Activated T-cell treated with anti-CD3 and anti-CD28 coated beads, Interleukin-2, amount 50 U/mL, for 72 hours (primary cell): Measurements from ENCODE around the gene DDI1. TPM values are rescaled to one million over a fixed set of nuclear protein-coding genes. Genes with fewer than 3 reads are reported as not detected.

Source experiments
- ATAC-seq, 2 donors: fragments of 150-1000 bp; cut with Tn5 transposase; replicated peaks in 1 of 2; 2 replicates each; pipeline ENCODE4 v1.10.0; 2021; ENCODE audit warnings: moderate library complexity in 2 of 2, mild to moderate bottlenecking in 1 of 2
- DNase-seq, 2 donors: peaks; one replicate each; pipeline ENCODE4 v3.0.0; 2021 to 2022; ENCODE audit warnings: mixed read lengths in 1 of 2
- H3K27ac Mint-ChIP-seq: one replicate; pipeline ENCODE4 v1.8.0; 2022; ENCODE audit warnings: mild to moderate bottlenecking, moderate library complexity, mixed read lengths
- H3K27me3 Mint-ChIP-seq: one replicate; pipeline ENCODE4 v1.8.0; 2022; ENCODE audit warnings: low read depth, mixed read lengths
- H3K36me3 Mint-ChIP-seq, 2 donors: one replicate each; pipeline ENCODE4 v1.8.0; 2022; ENCODE audit warnings: mixed read lengths in 2 of 2, mild to moderate bottlenecking in 1 of 2; ENCODE audit not compliant: insufficient read depth in 2 of 2
- H3K4me1 Mint-ChIP-seq: one replicate; pipeline ENCODE4 v1.8.0; 2022; ENCODE audit warnings: low read depth, mixed read lengths
- H3K4me3 Mint-ChIP-seq, 2 donors: one replicate each; pipeline ENCODE4 v1.8.0; 2022; ENCODE audit warnings: mild to moderate bottlenecking in 2 of 2, mixed read lengths in 2 of 2, moderate library complexity in 2 of 2
- H3K9me3 Mint-ChIP-seq, 2 donors: one replicate each; pipeline ENCODE4 v1.8.0; 2022; ENCODE audit warnings: mixed read lengths in 2 of 2
- total RNA-seq, 2 donors: library from RNA; stranded (reverse); gene quantifications; one replicate each; pipeline ENCODE4 v1.2.3, GENCODE V29; 2022

The DDI1 gene
- total RNA-seq, 2 donors from 2014 or later: not detected

DNA sequence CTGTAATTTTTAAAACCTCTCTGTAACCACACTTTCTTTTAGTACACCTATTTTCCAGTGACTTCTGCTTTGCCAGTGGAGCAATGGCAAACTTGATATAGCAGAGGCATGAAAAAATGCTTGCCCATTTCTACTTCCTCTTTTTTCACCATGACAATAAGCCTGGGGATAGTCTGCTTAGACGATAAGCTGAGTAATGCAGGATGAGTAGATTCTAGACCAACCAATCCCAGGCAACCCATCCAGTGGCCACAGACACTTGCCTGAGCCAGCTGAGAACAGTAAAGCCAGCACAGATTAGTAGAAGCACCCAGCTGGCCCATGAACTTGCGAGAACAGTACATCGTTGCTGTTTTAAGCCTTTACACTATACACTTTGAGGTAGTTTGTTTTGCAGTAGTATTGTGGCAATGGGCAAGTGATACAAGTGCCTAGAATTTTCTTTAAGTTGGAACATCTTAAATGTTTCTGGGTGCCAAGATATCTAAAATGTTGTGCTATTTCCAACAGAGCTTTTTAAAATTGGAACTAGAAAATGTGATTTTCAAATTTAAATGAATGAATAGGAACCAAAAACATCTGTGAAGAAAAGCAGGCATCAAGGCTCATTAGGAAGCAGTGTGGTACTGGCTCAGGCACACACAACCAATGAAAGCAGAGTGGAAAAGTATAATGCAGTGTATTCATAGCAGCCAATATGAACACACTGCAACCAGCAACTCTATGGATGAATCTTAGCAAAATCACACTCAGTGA, 37.7 kb downstream of the DDI1 start:
- no peaks in the 10 kb centered on the region for H3K36me3 Mint-ChIP-seq
- no peaks in the 10 kb centered on the region for H3K27me3 Mint-ChIP-seq
- no peak overlapping the region for H3K4me3 Mint-ChIP-seq
- no peaks in the 10 kb centered on the region for H3K9me3 Mint-ChIP-seq
- DNase-seq (no peak), ATAC-seq (no peak)
- H3K27ac Mint-ChIP-seq: no peak overlapping the region
- H3K4me1 Mint-ChIP-seq: no peaks in the 10 kb centered on the region

DNA sequence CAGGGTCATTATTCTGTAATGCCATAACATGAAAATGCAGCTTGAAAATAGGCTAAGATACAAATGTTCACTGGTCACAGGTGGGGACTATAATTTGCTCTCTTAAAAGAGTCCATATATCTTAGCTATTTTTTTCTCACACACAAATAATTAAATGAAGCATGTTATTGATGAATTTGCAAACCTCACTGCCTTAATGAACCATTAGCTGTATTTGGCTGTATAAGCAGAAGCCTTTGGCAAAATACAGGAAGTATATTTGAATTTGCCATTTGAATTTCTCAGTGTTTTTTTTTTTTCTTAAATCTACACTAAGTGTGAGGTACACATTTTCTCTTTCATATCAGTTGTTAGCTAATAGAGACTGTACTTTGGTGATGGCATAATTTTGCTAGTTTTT, 38.7 kb downstream of the DDI1 start:
- Mint-ChIP-seq H3K9me3 (no peaks in the 10 kb centered on the region), H3K4me3 (no peak overlapping the region), H3K27ac (no peak overlapping the region), H3K36me3 (no peaks in the 10 kb centered on the region), H3K4me1 (no peaks in the 10 kb centered on the region), H3K27me3 (no peaks in the 10 kb centered on the region)
- ATAC-seq (no peak), DNase-seq (no peak)

DNA sequence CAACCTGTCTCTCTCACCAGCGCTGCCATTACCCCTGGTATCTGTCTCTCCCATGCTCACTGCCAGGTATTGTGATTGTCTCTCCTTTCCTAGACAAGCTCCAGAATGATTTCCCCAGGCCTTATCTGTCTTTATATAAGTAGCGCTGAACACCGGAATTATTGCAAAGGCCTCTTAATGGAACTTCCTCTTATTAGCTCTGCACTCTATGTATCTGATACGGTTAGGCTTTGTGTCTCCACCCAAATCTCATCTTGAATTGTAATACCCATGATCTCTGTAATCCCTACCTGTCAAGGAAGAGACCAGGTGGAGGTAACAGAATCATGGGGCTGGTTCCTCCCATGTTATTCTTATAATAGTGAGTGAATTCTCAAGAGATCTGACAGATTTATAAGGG, 39.3 kb downstream of the DDI1 start:
- Mint-ChIP-seq H3K9me3 (no peaks in the 10 kb centered on the region), H3K27ac (no peak overlapping the region), H3K4me3 (no peak overlapping the region), H3K36me3 (no peaks in the 10 kb centered on the region), H3K4me1 (no peaks in the 10 kb centered on the region), H3K27me3 (no peaks in the 10 kb centered on the region)
- DNase-seq (no peak), ATAC-seq (no peak)

DNA sequence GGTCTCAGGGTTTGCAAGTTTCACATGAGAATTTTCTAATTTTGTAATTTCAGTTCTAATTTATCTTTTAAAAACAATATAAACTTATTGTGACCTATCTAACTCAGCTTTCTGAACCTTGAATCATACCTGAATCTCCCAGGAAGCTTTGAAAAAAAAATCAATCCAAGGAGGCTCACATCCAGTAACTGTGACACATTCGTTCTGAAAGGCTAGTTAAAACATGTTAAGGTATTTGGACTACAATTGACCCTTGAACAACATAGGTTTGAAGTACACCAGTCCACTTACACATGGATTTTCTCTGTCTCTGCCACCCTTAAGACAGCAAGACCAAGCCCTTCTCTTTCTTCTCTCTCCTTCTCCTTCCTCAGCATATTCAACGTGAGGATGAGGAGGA, 40.0 kb downstream of the DDI1 start:
- no peaks in the 10 kb centered on the region for H3K4me1 Mint-ChIP-seq
- DNase-seq (no peak), ATAC-seq (no peak)
- H3K4me3 Mint-ChIP-seq: no peak overlapping the region
- H3K27me3 Mint-ChIP-seq: no peaks in the 10 kb centered on the region
- no peak overlapping the region for H3K27ac Mint-ChIP-seq
- no peaks in the 10 kb centered on the region for H3K9me3 Mint-ChIP-seq
- no peaks in the 10 kb centered on the region for H3K36me3 Mint-ChIP-seq

DNA sequence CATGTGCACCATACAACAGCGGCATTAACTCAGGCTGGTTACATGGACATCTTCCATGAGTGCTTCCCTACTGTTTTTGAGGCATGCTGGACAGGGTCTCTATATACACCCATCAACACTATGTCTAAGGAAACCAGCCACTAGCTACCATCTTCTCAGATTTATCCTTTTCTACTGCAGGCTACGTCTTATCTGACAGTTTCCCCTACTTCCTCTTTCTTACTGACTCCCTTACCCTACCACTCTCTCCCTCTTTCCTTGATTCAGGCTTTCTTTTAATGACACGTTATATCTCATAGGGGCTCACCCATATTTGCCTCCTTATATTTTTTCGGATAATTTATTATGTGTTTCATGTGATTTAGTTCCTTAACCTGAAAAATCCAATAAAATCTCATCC, 41.8 kb downstream of the DDI1 start:
- Mint-ChIP-seq H3K4me3 (no peak overlapping the region), H3K4me1 (no peaks in the 10 kb centered on the region), H3K36me3 (no peaks in the 10 kb centered on the region), H3K27me3 (no peaks in the 10 kb centered on the region), H3K27ac (no peak overlapping the region), H3K9me3 (no peaks in the 10 kb centered on the region)
- ATAC-seq: no peak
- DNase-seq: no peak

DNA sequence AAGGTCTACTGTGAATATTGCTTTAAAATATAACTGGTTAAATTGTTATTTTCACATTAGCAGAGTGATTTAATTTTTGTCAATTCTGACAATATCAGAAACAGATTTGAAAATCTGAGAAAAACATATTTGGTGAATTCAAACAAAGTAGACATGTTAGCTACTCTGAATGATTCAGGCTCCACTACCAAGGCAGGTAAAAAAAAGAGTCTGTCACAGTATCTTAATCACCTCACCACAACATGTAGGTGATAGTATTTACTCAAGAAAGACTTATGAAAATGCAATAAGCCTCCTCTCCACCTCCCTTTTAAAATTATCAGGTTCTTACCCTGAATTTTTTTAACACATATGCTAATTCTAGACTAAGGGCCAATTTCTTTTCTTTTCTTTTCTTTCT, 42.6 kb downstream of the DDI1 start:
- H3K36me3 Mint-ChIP-seq: no peaks in the 10 kb centered on the region
- no peaks in the 10 kb centered on the region for H3K9me3 Mint-ChIP-seq
- no peak overlapping the region for H3K27ac Mint-ChIP-seq
- no peaks in the 10 kb centered on the region for H3K27me3 Mint-ChIP-seq
- no peaks in the 10 kb centered on the region for H3K4me1 Mint-ChIP-seq
- DNase-seq: no peak
- H3K4me3 Mint-ChIP-seq: no peak overlapping the region
- ATAC-seq: no peak

DNA sequence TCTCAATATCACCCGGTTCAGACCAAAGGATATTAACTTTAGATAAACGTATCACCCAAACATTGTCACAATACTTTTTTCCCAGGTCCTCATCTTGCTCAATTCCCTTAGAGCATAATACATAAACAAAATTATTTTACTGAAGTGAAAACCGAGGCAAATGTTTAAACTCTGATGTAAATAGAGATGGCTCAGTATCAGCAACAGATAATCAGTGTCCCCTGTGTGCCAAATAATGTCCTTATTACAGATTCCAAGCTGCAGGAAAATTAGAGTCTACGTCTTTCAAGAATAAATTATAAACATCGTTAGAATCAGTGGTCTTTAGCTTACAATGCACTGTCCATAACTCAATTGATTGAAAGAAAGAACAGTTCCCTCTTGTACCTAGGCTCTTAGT, 50.2 kb downstream of the DDI1 start:
- no peak overlapping the region for H3K4me3 Mint-ChIP-seq
- no peaks in the 10 kb centered on the region for H3K36me3 Mint-ChIP-seq
- H3K27me3 Mint-ChIP-seq: no peaks in the 10 kb centered on the region
- no peaks in the 10 kb centered on the region for H3K9me3 Mint-ChIP-seq
- no peak for ATAC-seq
- no peak for DNase-seq
- H3K27ac Mint-ChIP-seq: no peak overlapping the region
- no peaks in the 10 kb centered on the region for H3K4me1 Mint-ChIP-seq

Other genes with a start within 250 kb of the DDI1 start
- gene PDGFD, start 127.5 kb downstream of the DDI1 start, total RNA-seq: under 1 TPM in 1 of 2 donors, not detected in 1; 0.05 TPM